Activated B cell treated with CpG ODN at 0.5 μM for 24 hours (primary cell): ENCODE results near the gene C2orf76. TPM values are rescaled to one million over a fixed set of nuclear protein-coding genes. Genes with fewer than 3 reads are reported as not detected.
A peak's percentile ranks its signal among the peaks of the same experiment; 100 is the strongest.

Experiments used
- ATAC-seq: fragments of 200-7000 bp; cut with Tn5 transposase; one replicate; pipeline ENCODE4 v1.10.0; 2021; ENCODE audit warnings: low read depth, mild to moderate bottlenecking, moderate library complexity
- CTCF ChIA-PET: fragments of 350-600 bp; sonication (Branson Sonifier 250); formaldehyde crosslinking; loops from one replicate; lab custom pipeline; 2021; ENCODE audit warnings: antibody characterized with exemption; lab: Charles Lee
- POLR2A ChIA-PET: fragments of 350-600 bp; sonication (Branson Sonifier 250); formaldehyde crosslinking; loops from one replicate; lab custom pipeline; 2021; ENCODE audit warnings: antibody characterized with exemption; lab: Charles Lee
- DNase-seq: peaks from one replicate; pipeline ENCODE4 v3.0.0; 2022
- H3K27ac Mint-ChIP-seq: one replicate; pipeline ENCODE4 v1.8.0; 2020; ENCODE audit warnings: mixed read lengths
- H3K27me3 Mint-ChIP-seq: one replicate; pipeline ENCODE4 v1.8.0; 2021; ENCODE audit warnings: mixed read lengths
- H3K36me3 Mint-ChIP-seq: one replicate; pipeline ENCODE4 v1.8.0; 2021; ENCODE audit warnings: low read depth, mixed read lengths
- H3K4me1 Mint-ChIP-seq: one replicate; pipeline ENCODE4 v1.8.0; 2021; ENCODE audit warnings: mixed read lengths
- H3K4me3 Mint-ChIP-seq: one replicate; pipeline ENCODE4 v1.8.0; 2020; ENCODE audit warnings: mild to moderate bottlenecking, mixed read lengths
- H3K9me3 Mint-ChIP-seq: one replicate; pipeline ENCODE4 v1.8.0; 2020; ENCODE audit warnings: mixed read lengths
- intact Hi-C: fragments of 100-400 bp; cut with micrococcal nuclease; formaldehyde crosslinking; loops from one replicate; pipeline ENCODE4 v1.15.1; 2024
- total RNA-seq: library from RNA; stranded (reverse); gene quantifications from 2 replicates; pipeline ENCODE4 v1.2.3, GENCODE V29; 2022
- TF ChIP-seq, protein P1 (sequence below): fragments of 200-600 bp; IDR thresholded peaks from one replicate; pipeline ENCODE4 v1.8.0; 2022; ENCODE audit warnings: antibody characterized with exemption, mild to moderate bottlenecking

C2orf76 gene
- total RNA-seq, 1 donor from 2014 or later = 11.0 TPM

DNA sequence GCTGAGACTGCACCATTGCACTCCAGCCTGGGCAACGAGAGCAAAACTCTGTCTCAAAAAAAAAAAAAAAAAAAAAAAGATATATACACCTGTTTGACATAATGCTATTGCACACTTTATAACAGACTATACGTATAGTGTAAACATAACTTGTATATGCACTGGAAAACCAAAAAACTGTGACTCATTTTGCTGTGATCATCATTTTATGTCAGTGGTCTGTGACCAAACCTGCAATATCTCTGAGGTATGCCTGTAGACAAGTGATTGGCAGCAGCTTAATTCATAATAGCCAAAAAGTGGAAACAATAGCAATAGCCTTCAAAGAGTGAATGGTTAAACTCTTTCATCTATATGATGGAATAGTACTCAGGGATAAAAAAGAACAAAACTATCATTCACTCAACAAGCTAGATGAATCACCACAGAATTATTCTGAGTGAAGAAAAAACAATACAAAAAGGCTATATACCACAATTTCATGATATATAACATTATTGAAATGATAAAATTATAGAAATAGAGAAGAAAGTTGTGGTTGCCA lies 6.1 kb downstream of the C2orf76 start:
- Mint-ChIP-seq H3K9me3 (no peaks in the 10 kb centered on the region), H3K4me3 (no peak overlapping the region), H3K4me1 (peaks cover 41% of the 10 kb centered on the region), H3K27ac (no peak overlapping the region), H3K27me3 (no peaks in the 10 kb centered on the region), H3K36me3 (no peaks in the 10 kb centered on the region)
- no peak for ATAC-seq
- DNase-seq = no peak
- TF ChIP-seq, protein P1, sequence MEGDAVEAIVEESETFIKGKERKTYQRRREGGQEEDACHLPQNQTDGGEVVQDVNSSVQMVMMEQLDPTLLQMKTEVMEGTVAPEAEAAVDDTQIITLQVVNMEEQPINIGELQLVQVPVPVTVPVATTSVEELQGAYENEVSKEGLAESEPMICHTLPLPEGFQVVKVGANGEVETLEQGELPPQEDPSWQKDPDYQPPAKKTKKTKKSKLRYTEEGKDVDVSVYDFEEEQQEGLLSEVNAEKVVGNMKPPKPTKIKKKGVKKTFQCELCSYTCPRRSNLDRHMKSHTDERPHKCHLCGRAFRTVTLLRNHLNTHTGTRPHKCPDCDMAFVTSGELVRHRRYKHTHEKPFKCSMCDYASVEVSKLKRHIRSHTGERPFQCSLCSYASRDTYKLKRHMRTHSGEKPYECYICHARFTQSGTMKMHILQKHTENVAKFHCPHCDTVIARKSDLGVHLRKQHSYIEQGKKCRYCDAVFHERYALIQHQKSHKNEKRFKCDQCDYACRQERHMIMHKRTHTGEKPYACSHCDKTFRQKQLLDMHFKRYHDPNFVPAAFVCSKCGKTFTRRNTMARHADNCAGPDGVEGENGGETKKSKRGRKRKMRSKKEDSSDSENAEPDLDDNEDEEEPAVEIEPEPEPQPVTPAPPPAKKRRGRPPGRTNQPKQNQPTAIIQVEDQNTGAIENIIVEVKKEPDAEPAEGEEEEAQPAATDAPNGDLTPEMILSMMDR = no peak
- intact Hi-C loops = loop anchor here (10.0 kb wide), 3 partner anchors 864 to 1046 kb away; partner anchors contain the start of genes INHBB and TMEM185B
- ChIA-PET CTCF (no interaction called here), POLR2A (no interaction called here)

DNA sequence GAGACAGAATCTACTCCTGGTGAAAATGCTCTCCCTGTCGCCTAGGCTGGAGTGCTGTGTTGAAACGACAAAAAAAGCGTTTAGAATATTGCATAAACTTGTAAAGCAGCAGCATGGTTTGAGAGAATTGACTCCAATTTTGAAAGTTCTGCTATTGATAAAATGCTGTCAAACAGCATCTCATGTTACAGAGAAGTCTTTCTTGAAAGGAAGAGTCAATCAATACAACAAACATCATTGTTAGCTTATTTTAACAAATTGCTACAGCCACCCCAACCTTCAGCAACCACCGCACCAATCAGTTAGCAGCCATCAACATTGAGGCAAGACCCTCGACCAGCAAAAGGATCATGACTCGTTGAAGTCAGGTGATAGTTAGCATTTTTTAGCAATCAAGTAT lies 6.9 kb downstream of the C2orf76 start:
- Mint-ChIP-seq H3K27ac (no peak overlapping the region), H3K9me3 (peaks cover under 1% of the 10 kb centered on the region), H3K4me1 (peaks cover 40% of the 10 kb centered on the region), H3K36me3 (no peaks in the 10 kb centered on the region), H3K4me3 (no peak overlapping the region), H3K27me3 (no peaks in the 10 kb centered on the region)
- POLR2A ChIA-PET = no interaction called here
- no peak for DNase-seq
- CTCF ChIA-PET = no interaction called here
- TF ChIP-seq, protein P1 = no peak
- intact Hi-C loops = loop anchor here (10.0 kb wide), 3 partner anchors 865 to 1045 kb away; partner anchors contain the start of genes INHBB and TMEM185B
- no peak for ATAC-seq

DNA sequence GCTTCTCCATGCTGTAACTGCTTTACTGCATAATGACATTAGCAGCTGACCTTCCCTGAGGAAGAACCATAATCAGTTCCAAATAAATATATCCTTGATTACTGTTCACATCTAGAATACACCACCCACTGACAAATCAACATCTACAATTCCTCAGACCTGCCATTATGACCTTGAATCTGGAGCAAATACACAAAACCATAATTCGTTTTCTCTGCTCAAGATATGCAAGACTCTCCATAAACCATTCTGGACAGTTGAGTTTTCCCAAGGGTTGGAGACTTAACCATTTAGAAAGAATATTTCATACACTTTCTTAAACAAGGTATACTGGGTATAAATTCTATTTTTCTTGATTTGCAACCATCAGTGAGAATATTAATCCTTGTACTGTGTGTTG lies 11.8 kb downstream of the C2orf76 start:
- Mint-ChIP-seq H3K9me3 (peaks cover 6% of the 10 kb centered on the region), H3K4me1 (peaks cover 45% of the 10 kb centered on the region), H3K27ac (no peak overlapping the region), H3K36me3 (no peaks in the 10 kb centered on the region), H3K4me3 (no peak overlapping the region), H3K27me3 (no peaks in the 10 kb centered on the region)
- CTCF ChIA-PET = no interaction called here
- DNase-seq = no peak
- intact Hi-C loops = no loop called here
- TF ChIP-seq, protein P1 = no peak
- POLR2A ChIA-PET = interaction anchor here (1.7 kb wide), 1 partner anchor 12 kb away, joined by 9 read pairs; the partner anchor contains the start of genes C2orf76 and DBI
- no peak for ATAC-seq

DNA sequence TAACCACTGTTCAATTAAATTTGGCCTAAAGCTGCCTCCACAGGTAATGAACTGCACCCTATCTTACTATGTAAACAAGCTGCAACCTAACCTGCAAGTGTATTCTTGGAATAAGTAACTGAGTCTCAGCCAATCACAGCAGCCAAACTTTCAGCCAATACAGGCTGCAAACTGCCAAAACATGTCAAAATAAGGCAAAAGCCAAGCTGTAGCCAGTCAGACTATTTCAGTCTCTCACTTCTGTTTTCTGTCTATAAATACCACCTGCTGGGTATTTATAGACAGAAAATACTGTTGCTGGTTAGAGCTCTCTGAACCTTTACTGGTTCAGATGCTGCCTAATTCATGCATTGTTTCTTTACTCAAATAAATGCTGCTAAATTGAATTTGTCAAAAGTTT lies 14.3 kb downstream of the C2orf76 start:
- TF ChIP-seq, protein P1 = no peak
- Mint-ChIP-seq H3K36me3 (no peaks in the 10 kb centered on the region), H3K27me3 (no peaks in the 10 kb centered on the region), H3K4me3 (no peak overlapping the region), H3K9me3 (peaks cover 6% of the 10 kb centered on the region), H3K4me1 (peaks cover 45% of the 10 kb centered on the region), H3K27ac (no peak overlapping the region)
- no peak for DNase-seq
- intact Hi-C loops = loop anchor here (1.0 kb wide), 1 partner anchor 14 kb away; the partner anchor contains the start of genes C2orf76 and DBI
- ATAC-seq = peak; percentile 61
- ChIA-PET CTCF (interaction anchor here (1.4 kb wide), 1 partner anchor 10 kb away, joined by 3 read pairs; no protein-coding TSS in a partner anchor), POLR2A (interaction anchor here (1.5 to 1.9 kb wide), 2 partner anchors 13 to 15 kb away, joined by 5 to 14 read pairs; partner anchors contain the start of genes C2orf76 and DBI)

DNA sequence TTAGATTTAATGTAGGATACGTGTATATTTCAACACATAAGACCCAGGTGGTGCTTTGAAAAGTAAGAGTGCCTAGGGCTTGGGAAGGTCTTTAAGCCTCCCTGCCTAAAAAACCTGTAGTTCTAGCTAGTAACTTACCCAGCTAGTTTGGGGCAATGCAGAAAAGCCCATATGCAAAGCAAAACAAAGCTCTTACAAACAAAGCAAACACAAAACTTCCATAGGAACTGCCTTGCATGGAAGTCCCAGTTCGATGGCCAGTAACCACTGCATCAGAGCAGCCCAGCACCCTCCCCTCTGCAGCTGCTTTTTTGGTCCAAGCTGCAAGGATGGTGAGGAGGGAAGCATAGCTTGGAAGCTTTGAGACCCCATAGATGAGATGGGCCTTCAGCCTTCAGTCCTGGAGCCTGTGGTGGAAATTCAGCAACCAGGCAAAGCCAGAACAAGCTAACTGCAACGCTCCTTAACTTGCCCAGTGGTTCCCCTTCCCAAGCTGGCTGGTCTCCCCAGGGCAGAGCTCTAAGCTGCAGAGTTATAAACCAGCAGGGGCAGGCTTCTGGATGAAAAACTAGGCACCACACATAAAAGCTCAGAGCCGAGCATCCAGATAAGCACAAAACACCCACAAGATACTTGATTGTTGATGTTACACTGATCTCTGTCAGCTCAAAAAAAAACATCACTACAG lies 16.2 kb downstream of the C2orf76 start:
- Mint-ChIP-seq H3K4me1 (peaks cover 32% of the 10 kb centered on the region), H3K9me3 (peaks cover 6% of the 10 kb centered on the region), H3K36me3 (no peaks in the 10 kb centered on the region), H3K27ac (no peak overlapping the region), H3K27me3 (no peaks in the 10 kb centered on the region), H3K4me3 (no peak overlapping the region)
- POLR2A ChIA-PET = interaction anchor here (1.1 kb wide), 1 partner anchor 16 kb away, joined by 4 read pairs; the partner anchor contains the start of genes C2orf76 and DBI
- CTCF ChIA-PET = interaction anchor here (1.3 kb wide), 1 partner anchor 11 kb away, joined by 3 read pairs; no protein-coding TSS in a partner anchor
- DNase-seq (no peak), ATAC-seq (no peak)
- intact Hi-C loops = no loop called here
- TF ChIP-seq, protein P1 = no peak
